Caco-2 (cell line): ENCODE measurements around the gene TSPAN31. TPM values are rescaled to one million over a fixed set of nuclear protein-coding genes. Genes with fewer than 3 reads are reported as not detected.

Source experiments
- BruUV-seq: library from RNA; stranded (reverse); fragments of 400-500 nt; replicated peaks from 2 replicates; lab custom pipeline; 2021; lab: Mats Ljungman, UMichigan
- CTCF ChIA-PET: fragments of 300-600 bp; sonication (Branson Sonifier 250); formaldehyde crosslinking; loops from one replicate; lab custom pipeline; 2022; ENCODE audit warnings: antibody characterized with exemption; lab: Charles Lee
- POLR2A ChIA-PET: fragments of 300-600 bp; sonication (Branson Sonifier 250); formaldehyde crosslinking; loops from one replicate; lab custom pipeline; 2022; ENCODE audit warnings: antibody characterized with exemption; lab: Charles Lee
- DNase-seq, 2 experiments: peaks; one replicate each; pipeline versions ENCODE4 v3.0.0 to v3.0.0-alpha.2; 2020 to 2022
- H3K27me3 ChIP-seq: replicated peaks from 2 replicates; pipeline ENCODE4 v1.6.0; 2011; ENCODE audit warnings: low read length; ENCODE audit not compliant: control insufficient read depth, insufficient read depth
- H3K36me3 ChIP-seq: 2 replicates; pipeline ENCODE4 v1.5.1; 2011; ENCODE audit warnings: low read length; ENCODE audit not compliant: control insufficient read depth, insufficient read depth
- H3K4me1 ChIP-seq: fragments of 250-450 bp; sonication (Bioruptor Pico); 2 replicates; pipeline ENCODE4 v1.5.1; 2020; ENCODE audit warnings: mild to moderate bottlenecking
- H3K4me3 ChIP-seq: 2 replicates; pipeline ENCODE4 v1.5.1; 2011; ENCODE audit warnings: low read depth, mild to moderate bottlenecking, control low read depth, low read length
- H3K9me3 ChIP-seq: fragments of 250-450 bp; sonication (Bioruptor Pico); 2 replicates; pipeline ENCODE4 v1.5.1; 2020; ENCODE audit warnings: mild to moderate bottlenecking, moderate library complexity
- H3K27ac Mint-ChIP-seq: one replicate; pipeline ENCODE4 v1.8.0; 2022; ENCODE audit warnings: mixed read lengths; ENCODE audit not compliant: unreplicated experiment
- H3K27me3 Mint-ChIP-seq: one replicate; pipeline ENCODE4 v1.8.0; 2022; ENCODE audit warnings: mixed read lengths; ENCODE audit not compliant: insufficient read depth, unreplicated experiment
- H3K36me3 Mint-ChIP-seq: one replicate; pipeline ENCODE4 v1.8.0; 2022; ENCODE audit warnings: mild to moderate bottlenecking, mixed read lengths; ENCODE audit not compliant: insufficient read depth, unreplicated experiment
- H3K4me1 Mint-ChIP-seq: one replicate; pipeline ENCODE4 v1.8.0; 2022; ENCODE audit warnings: low read depth, mixed read lengths; ENCODE audit not compliant: unreplicated experiment
- H3K4me3 Mint-ChIP-seq: one replicate; pipeline ENCODE4 v1.8.0; 2022; ENCODE audit warnings: mild to moderate bottlenecking, moderate library complexity, mixed read lengths; ENCODE audit not compliant: unreplicated experiment
- H3K9me3 Mint-ChIP-seq: one replicate; pipeline ENCODE4 v1.8.0; 2022; ENCODE audit warnings: mixed read lengths; ENCODE audit not compliant: unreplicated experiment
- CTCF ChIP-seq, 2 experiments: fragments of 200-600 bp in 1 of 2; IDR thresholded peaks; 1 replicate in 1 of 2; 2 replicates in 1 of 2; pipeline versions ENCODE4 v1.5.1 to v1.8.0; 2011 to 2022; ENCODE audit warnings: antibody characterized with exemption in 1 of 2, control low read depth in 1 of 2, inconsistent platforms in 1 of 2, low read depth in 1 of 2, low read length in 1 of 2, mild to moderate bottlenecking in 1 of 2, moderate library complexity in 1 of 2; ENCODE audit not compliant: insufficient read depth in 1 of 2, severe bottlenecking in 1 of 2, unreplicated experiment in 1 of 2
- intact Hi-C: fragments of 100-400 bp; cut with micrococcal nuclease; formaldehyde crosslinking; loops from one replicate; pipeline ENCODE4 v1.10.0; 2022; ENCODE audit not compliant: unreplicated experiment
- total RNA-seq: library from RNA; stranded (reverse); gene quantifications from 2 replicates; pipeline ENCODE4 v1.2.3, GENCODE V29; 2022

TSPAN31 gene
- total RNA-seq, 1 experiment from 2014 or later, result 23.3 TPM

- POLR2A ChIA-PET, result no interaction called here
- H3K9me3 Mint-ChIP-seq, result no peaks in the 10 kb centered on the region
- H3K4me1 Mint-ChIP-seq, result no peaks in the 10 kb centered on the region
- no peak for TF ChIP-seq CTCF (IDR thresholded peaks at IDR 0.05; ENCODE audit: insufficient read depth in 1 of 2, low read depth in 1 of 2, low read length in 1 of 2, severe bottlenecking in 1 of 2, unreplicated experiment in 1 of 2)
- Histone ChIP-seq H3K4me3 (peak overlapping the region; percentile 55), H3K4me1 (no peaks in the 10 kb centered on the region), H3K36me3 (no peaks in the 10 kb centered on the region), H3K27me3 (no peaks in the 10 kb centered on the region), H3K9me3 (no peaks in the 10 kb centered on the region)
- intact Hi-C loops, result loop anchor here (1.0 to 5.0 kb wide), 2 partner anchors 10 to 204 kb away; partner anchors contain the start of genes DDIT3 and MBD6
- peak overlapping the region; percentile 85 for H3K4me3 Mint-ChIP-seq
- DNase-seq, result no peak
- H3K36me3 Mint-ChIP-seq, result peaks cover 12% of the 10 kb centered on the region
- CTCF ChIA-PET, result interaction anchor here (0.6 to 2.0 kb wide), 7 partner anchors 10 to 273 kb away, joined by 3 to 32 read pairs (median 5); partner anchors contain the start of gene TSPAN31
- BruUV-seq, result no TSS peak
- peak overlapping the region; percentile 45 for H3K27ac Mint-ChIP-seq
- H3K27me3 Mint-ChIP-seq, result peaks cover 12% of the 10 kb centered on the region
Measured at GRCh38 chr12:57725851-57726150, 19.0 kb upstream of the TSPAN31 start.

- intact Hi-C loops, result loop anchor here (1.0 to 5.0 kb wide), 2 partner anchors 10 to 204 kb away; partner anchors contain the start of genes DDIT3 and MBD6
- POLR2A ChIA-PET, result no interaction called here
- no peaks in the 10 kb centered on the region for H3K4me1 ChIP-seq
- H3K27ac Mint-ChIP-seq, result peak overlapping the region; percentile 45
- no peaks in the 10 kb centered on the region for H3K9me3 Mint-ChIP-seq
- H3K27me3 ChIP-seq, result no peaks in the 10 kb centered on the region
- BruUV-seq, result no TSS peak
- no peaks in the 10 kb centered on the region for H3K36me3 ChIP-seq
- peaks cover 12% of the 10 kb centered on the region for H3K27me3 Mint-ChIP-seq
- TF ChIP-seq CTCF (IDR thresholded peaks at IDR 0.05; ENCODE audit: insufficient read depth in 1 of 2, low read depth in 1 of 2, low read length in 1 of 2, severe bottlenecking in 1 of 2, unreplicated experiment in 1 of 2), result peak; percentile 76 to 89
- CTCF ChIA-PET, result interaction anchor here (0.6 to 2.0 kb wide), 7 partner anchors 10 to 273 kb away, joined by 3 to 32 read pairs (median 5); partner anchors contain the start of gene TSPAN31
- no peaks in the 10 kb centered on the region for H3K4me1 Mint-ChIP-seq
- peak overlapping the region; percentile 85 for H3K4me3 Mint-ChIP-seq
- H3K9me3 ChIP-seq, result no peaks in the 10 kb centered on the region
- H3K4me3 ChIP-seq, result peak overlapping the region; percentile 55
- DNase-seq, result peak; percentile 83 to 91
- peaks cover 12% of the 10 kb centered on the region for H3K36me3 Mint-ChIP-seq
Measured at GRCh38 chr12:57726151-57726883, 18.5 kb upstream of the TSPAN31 start.

GRCh38 chr12:57726884-57727757 lies 17.7 kb upstream of the TSPAN31 start:
- no TSS peak for BruUV-seq
- CTCF ChIA-PET, result interaction anchor here (2.0 kb wide), 1 partner anchor 9 kb away, joined by 32 read pairs; no protein-coding TSS in a partner anchor
- POLR2A ChIA-PET, result no interaction called here

More at GRCh38 chr12:57726884-57727757, 17.7 kb upstream of the TSPAN31 start:
- no peak for DNase-seq
- Mint-ChIP-seq H3K27ac (no peak overlapping the region), H3K4me3 (peak overlapping the region; percentile 85), H3K27me3 (peaks cover 16% of the 10 kb centered on the region), H3K4me1 (no peaks in the 10 kb centered on the region), H3K9me3 (no peaks in the 10 kb centered on the region), H3K36me3 (peaks cover 12% of the 10 kb centered on the region)
- no peaks in the 10 kb centered on the region for H3K4me1 ChIP-seq
- peak overlapping the region; percentile 55 for H3K4me3 ChIP-seq
- H3K27me3 ChIP-seq, result no peaks in the 10 kb centered on the region
- H3K9me3 ChIP-seq, result no peaks in the 10 kb centered on the region
- intact Hi-C loops, result loop anchor here (1.0 to 5.0 kb wide), 2 partner anchors 9 to 205 kb away; partner anchors contain the start of genes DDIT3 and MBD6
- no peaks in the 10 kb centered on the region for H3K36me3 ChIP-seq
- no peak for TF ChIP-seq CTCF (IDR thresholded peaks at IDR 0.05; ENCODE audit: insufficient read depth in 1 of 2, low read depth in 1 of 2, low read length in 1 of 2, severe bottlenecking in 1 of 2, unreplicated experiment in 1 of 2)
